ENCODE data around the gene IQSEC1.

Gene IQSEC1

DNA sequence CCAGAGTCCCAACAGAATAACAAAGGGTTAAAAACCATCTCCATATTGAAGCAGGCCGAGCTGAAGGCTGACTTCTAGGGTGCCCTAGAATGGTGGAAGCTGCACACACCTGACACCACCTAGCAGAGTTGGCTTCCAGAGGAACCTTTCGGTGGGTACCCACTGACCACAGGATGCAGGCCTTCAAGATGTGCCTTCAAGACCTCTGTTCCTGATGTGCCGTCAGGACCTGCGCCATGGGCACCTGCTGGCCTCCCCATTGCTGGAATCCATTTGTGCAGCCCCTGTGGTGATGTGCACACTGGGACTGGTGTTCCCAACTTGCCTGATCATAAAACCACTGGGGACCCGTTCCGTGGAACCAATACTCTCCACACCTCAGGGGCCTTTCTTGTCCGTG, 196.2 kb downstream of the IQSEC1 start:
- Histone ChIP-seq H3K4me1 (ENCODE audit: control insufficient read depth in 1 of 2, insufficient read depth in 2 of 2, low read length in 2 of 2) (peaks cover 0 to 6% of the 10 kb centered on the region in 2 donors), H3K4me3 (ENCODE audit: low read depth in 1 of 2, low read length in 2 of 2) (no peak overlapping the region), H3K9ac (ENCODE audit: low read depth in 1 of 2, low read length in 2 of 2) (no peak overlapping the region), H3K27ac (ENCODE audit: low read depth, low read length) (no peak overlapping the region), H3K36me3 (ENCODE audit: control insufficient read depth in 1 of 2, insufficient read depth in 2 of 2, low read length in 2 of 2) (no peaks in the 10 kb centered on the region), H3K27me3 (ENCODE audit: control insufficient read depth in 1 of 2, insufficient read depth in 2 of 2, low read length in 2 of 2) (no peaks in the 10 kb centered on the region), H3K9me3 (ENCODE audit: control insufficient read depth in 1 of 2, low read length in 2 of 2) (no peaks in the 10 kb centered on the region)

DNA sequence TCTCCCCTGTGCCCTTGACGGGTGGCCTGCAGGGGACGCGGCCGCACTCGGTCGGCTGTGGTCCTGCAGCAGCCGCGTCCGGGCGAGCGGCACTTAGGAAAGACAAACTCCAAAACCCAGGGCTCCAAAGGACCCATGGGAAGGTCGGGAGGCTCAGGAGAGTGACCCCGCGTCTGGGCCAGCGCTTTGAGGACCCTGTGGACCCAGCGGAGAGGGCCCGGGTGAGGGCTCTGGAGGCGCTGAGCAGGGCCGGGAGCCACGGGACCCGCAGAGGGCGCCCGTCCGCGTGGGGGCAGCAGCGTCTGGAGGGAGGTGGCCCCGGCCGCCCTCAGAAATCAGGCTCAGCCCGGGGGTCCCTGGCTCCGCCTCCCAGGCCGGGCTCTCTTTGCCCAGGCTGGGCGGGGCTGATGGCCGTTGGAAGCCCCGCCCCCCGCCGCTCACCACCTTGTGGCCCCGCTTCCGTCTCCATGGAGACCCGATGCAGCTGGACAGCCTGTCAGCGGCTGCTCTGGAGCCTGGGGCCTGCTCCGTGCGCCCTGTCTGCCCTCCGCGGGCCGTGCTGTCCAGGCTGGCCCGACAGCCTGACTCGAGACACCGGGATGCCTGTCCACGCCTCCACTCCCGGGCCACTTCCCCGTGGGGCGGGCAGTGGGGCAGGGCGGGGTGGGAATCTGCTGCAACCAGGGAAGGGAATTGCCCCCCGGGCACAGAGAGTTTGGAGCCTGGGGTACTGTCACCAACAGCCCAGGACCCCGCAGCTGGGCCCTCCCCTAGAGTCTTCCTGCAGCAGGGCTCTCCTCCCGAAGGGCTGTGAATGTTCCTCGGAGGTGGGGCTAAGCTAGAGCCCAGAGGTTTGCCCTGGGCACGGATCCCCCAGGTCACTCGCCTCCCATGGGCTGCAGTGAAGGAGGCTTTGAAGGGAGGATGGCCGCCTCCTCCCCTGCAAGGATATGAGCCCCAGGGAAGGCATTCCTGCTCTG, 197.1 kb downstream of the IQSEC1 start:
- H3K9ac ChIP-seq (ENCODE audit: low read depth in 1 of 2, low read length in 2 of 2), result no peak overlapping the region

DNA sequence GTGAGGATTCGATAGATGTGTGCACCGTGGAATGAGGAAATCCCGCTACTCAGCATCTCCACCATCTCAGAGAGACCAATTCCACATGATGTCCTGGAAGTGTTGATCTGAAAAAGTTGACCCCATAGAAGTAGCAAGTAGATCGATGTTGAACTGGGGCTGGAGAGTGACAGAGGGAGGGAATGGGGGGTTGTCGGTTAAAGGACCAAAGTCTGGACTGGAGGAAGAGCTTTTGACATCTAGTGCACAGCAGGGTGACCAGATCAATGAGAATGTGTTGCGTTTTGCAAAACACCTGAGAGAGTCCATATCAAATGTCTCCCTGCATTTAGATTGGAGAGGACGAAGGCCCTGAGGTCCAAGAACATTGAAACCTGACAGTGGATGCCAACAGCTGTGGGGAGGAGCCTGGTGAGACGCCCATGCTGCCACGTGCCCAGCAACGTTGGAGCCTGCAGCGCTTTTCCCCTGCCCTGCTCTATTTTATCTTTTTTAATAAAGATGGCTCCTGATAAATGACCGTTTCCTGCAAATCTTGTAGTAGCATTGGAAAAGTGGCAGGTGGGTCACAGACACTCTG, 201.7 kb downstream of the IQSEC1 start:
- peaks cover 4 to 5% of the 10 kb centered on the region in 2 donors for H3K27me3 ChIP-seq (ENCODE audit: control insufficient read depth in 1 of 2, insufficient read depth in 2 of 2, low read length in 2 of 2)
- H3K27ac ChIP-seq (ENCODE audit: low read depth, low read length), result no peak overlapping the region
- H3K4me1 ChIP-seq (ENCODE audit: control insufficient read depth in 1 of 2, insufficient read depth in 2 of 2, low read length in 2 of 2), result peaks cover 3 to 18% of the 10 kb centered on the region in 2 donors
- H3K36me3 ChIP-seq (ENCODE audit: control insufficient read depth in 1 of 2, insufficient read depth in 2 of 2, low read length in 2 of 2), result no peaks in the 10 kb centered on the region
- H3K4me3 ChIP-seq (ENCODE audit: low read depth in 1 of 2, low read length in 2 of 2), result no peak overlapping the region
- no peaks in the 10 kb centered on the region for H3K9me3 ChIP-seq (ENCODE audit: control insufficient read depth in 1 of 2, low read length in 2 of 2)
- no peak overlapping the region for H3K9ac ChIP-seq (ENCODE audit: low read depth in 1 of 2, low read length in 2 of 2)

More for the DNA sequence above, 197.1 kb downstream of the IQSEC1 start:
- Histone ChIP-seq H3K4me1 (ENCODE audit: control insufficient read depth in 1 of 2, insufficient read depth in 2 of 2, low read length in 2 of 2) (peaks cover 0 to 6% of the 10 kb centered on the region in 2 donors), H3K36me3 (ENCODE audit: control insufficient read depth in 1 of 2, insufficient read depth in 2 of 2, low read length in 2 of 2) (no peaks in the 10 kb centered on the region), H3K27ac (ENCODE audit: low read depth, low read length) (no peak overlapping the region), H3K27me3 (ENCODE audit: control insufficient read depth in 1 of 2, insufficient read depth in 2 of 2, low read length in 2 of 2) (no peaks in the 10 kb centered on the region), H3K4me3 (ENCODE audit: low read depth in 1 of 2, low read length in 2 of 2) (peak overlapping the region in 1 of 2 donors; percentile 36), H3K9me3 (ENCODE audit: control insufficient read depth in 1 of 2, low read length in 2 of 2) (no peaks in the 10 kb centered on the region)

DNA sequence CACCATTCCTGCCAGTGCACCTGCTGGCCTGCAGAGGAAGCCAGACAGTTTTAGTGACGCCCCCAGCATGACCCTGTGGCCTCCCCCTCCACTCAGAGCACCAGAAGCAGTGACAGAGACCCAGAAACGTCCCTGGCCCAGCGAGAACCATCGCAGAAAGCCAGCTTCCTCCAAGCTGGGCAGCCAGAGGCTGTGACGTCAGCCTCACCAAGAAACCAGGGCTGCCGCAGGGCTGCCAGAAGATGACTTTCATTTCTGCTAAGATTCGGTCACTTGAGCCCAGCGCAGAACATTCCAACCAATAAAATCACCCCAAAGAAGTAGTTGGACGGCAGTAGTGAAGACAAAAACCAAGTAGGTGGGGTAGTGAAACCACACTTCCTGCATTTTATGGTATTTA, 202.3 kb downstream of the IQSEC1 start:
- Histone ChIP-seq H3K27me3 (ENCODE audit: control insufficient read depth in 1 of 2, insufficient read depth in 2 of 2, low read length in 2 of 2) (peaks cover 4 to 5% of the 10 kb centered on the region in 2 donors), H3K9ac (ENCODE audit: low read depth in 1 of 2, low read length in 2 of 2) (no peak overlapping the region), H3K4me1 (ENCODE audit: control insufficient read depth in 1 of 2, insufficient read depth in 2 of 2, low read length in 2 of 2) (peaks cover 3 to 13% of the 10 kb centered on the region in 2 donors), H3K4me3 (ENCODE audit: low read depth in 1 of 2, low read length in 2 of 2) (no peak overlapping the region), H3K27ac (ENCODE audit: low read depth, low read length) (no peak overlapping the region), H3K9me3 (ENCODE audit: control insufficient read depth in 1 of 2, low read length in 2 of 2) (no peaks in the 10 kb centered on the region), H3K36me3 (ENCODE audit: control insufficient read depth in 1 of 2, insufficient read depth in 2 of 2, low read length in 2 of 2) (no peaks in the 10 kb centered on the region)

DNA sequence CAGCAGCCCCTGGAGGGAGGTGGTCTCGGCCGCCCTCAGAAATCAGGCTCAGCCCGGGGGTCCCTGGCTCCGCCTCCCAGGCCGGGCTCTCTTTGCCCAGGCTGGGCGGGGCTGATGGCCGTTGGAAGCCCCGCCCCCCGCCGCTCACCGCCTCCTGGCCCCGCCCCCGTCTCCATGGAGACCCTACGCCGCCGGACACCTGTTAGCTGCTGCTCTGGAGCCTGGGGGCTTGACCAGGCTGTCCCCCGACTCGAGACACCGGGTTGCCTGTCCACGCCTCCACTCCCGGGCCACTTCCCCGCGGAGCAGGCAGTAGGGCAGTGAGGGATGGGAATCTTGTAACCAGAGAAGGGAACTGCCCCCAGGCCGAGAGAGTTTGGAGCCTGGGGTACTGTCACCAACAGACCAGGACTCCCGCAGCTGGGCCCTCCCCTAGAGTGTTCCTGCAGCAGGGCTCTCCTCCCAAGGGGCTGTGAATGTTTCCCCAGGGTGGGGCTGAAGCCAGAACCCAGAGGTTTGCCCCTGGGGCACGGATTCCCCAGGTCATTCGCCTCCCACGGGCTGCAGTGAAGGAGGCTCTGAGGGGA, 204.1 kb downstream of the IQSEC1 start:
- Histone ChIP-seq H3K4me3 (ENCODE audit: low read depth in 1 of 2, low read length in 2 of 2) (peak overlapping the region in 1 of 2 donors; percentile 48), H3K4me1 (ENCODE audit: control insufficient read depth in 1 of 2, insufficient read depth in 2 of 2, low read length in 2 of 2) (peaks cover 3 to 13% of the 10 kb centered on the region in 2 donors), H3K36me3 (ENCODE audit: control insufficient read depth in 1 of 2, insufficient read depth in 2 of 2, low read length in 2 of 2) (no peaks in the 10 kb centered on the region), H3K27me3 (ENCODE audit: control insufficient read depth in 1 of 2, insufficient read depth in 2 of 2, low read length in 2 of 2) (peaks cover 4 to 5% of the 10 kb centered on the region in 2 donors), H3K9ac (ENCODE audit: low read depth in 1 of 2, low read length in 2 of 2) (no peak overlapping the region), H3K9me3 (ENCODE audit: control insufficient read depth in 1 of 2, low read length in 2 of 2) (peaks cover 6 to 8% of the 10 kb centered on the region in 2 donors), H3K27ac (ENCODE audit: low read depth, low read length) (no peak overlapping the region)

DNA sequence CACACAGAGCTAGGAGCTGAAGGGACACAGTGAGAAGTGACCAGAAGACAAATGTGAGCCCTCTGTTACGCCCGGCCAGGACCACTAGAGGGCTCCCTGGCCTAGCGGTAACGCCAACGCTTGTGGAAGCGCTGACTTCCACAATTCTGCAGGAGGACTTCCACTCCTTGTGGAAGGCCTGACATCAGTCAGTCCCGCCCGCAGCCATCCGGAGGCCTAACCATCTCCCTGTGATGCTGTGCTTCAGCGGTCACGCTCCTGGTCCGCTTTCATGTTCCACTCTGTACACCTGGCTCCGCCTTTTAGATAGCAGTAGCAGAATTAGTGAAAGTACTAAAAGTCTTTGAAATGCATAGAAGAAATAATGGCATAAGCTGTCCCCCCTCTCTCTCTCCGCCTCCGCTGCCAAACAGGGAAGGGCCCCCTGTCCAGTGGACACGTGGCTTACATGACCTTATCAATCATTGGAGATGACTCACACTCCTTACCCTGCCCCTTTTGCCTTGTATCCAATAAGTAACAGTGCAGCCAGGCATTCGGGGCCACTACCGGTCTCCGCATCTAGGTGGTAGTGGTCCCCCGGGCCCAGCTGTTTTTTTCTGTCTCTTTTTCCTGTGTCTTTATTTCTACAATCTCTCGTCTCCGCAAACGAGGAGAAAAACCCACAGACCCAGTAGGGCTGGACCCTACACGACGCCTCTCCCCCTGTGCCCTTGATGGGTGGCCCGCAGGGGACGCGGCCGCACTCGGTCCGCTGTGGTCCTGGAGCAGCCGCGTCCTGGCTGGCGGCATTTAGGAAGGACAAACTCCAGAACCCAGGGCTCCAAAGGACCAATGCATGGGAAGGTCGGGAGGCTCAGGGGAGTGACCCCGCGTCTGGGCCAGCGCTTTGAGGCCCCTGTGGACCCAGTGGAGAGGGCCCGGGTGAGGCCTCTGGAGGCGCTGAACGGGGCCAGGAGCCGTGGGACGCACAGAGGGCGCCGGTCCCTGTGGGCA, 204.9 kb downstream of the IQSEC1 start:
- H3K9me3 ChIP-seq (ENCODE audit: control insufficient read depth in 1 of 2, low read length in 2 of 2), result peaks cover 6 to 8% of the 10 kb centered on the region in 2 donors
- peak overlapping the region; percentile 46 to 48 for H3K4me3 ChIP-seq (ENCODE audit: low read depth in 1 of 2, low read length in 2 of 2)
- H3K36me3 ChIP-seq (ENCODE audit: control insufficient read depth in 1 of 2, insufficient read depth in 2 of 2, low read length in 2 of 2), result no peaks in the 10 kb centered on the region
- H3K27ac ChIP-seq (ENCODE audit: low read depth, low read length), result no peak overlapping the region
- H3K27me3 ChIP-seq (ENCODE audit: control insufficient read depth in 1 of 2, insufficient read depth in 2 of 2, low read length in 2 of 2), result peaks cover 4 to 5% of the 10 kb centered on the region in 2 donors
- no peak overlapping the region for H3K9ac ChIP-seq (ENCODE audit: low read depth in 1 of 2, low read length in 2 of 2)
- H3K4me1 ChIP-seq (ENCODE audit: control insufficient read depth in 1 of 2, insufficient read depth in 2 of 2, low read length in 2 of 2), result peaks cover 3 to 13% of the 10 kb centered on the region in 2 donors

DNA sequence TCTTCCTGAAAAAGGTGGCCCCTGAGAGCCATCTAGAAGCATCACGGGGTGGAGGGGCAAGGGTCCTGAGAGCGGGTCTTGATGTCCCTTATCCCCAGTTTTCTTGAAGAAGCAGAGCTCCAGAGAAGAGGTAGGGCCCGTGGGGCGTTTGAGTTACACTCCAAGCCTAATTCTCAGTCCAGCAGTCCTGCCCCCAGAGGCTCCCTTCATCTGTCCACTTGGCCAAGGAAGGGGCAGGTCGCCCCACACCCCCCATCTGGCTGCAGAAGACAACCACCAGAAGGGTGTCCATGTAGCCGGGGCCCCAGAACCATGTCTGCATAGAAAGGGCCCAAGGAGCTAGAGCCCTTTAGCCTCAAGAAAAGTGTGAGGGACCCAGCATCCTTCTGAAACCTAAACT, 206.4 kb downstream of the IQSEC1 start:
- no peaks in the 10 kb centered on the region for H3K36me3 ChIP-seq (ENCODE audit: control insufficient read depth in 1 of 2, insufficient read depth in 2 of 2, low read length in 2 of 2)
- peaks cover 4 to 5% of the 10 kb centered on the region in 2 donors for H3K27me3 ChIP-seq (ENCODE audit: control insufficient read depth in 1 of 2, insufficient read depth in 2 of 2, low read length in 2 of 2)
- no peak overlapping the region for H3K27ac ChIP-seq (ENCODE audit: low read depth, low read length)
- peaks cover 6 to 8% of the 10 kb centered on the region in 2 donors for H3K9me3 ChIP-seq (ENCODE audit: control insufficient read depth in 1 of 2, low read length in 2 of 2)
- no peak overlapping the region for H3K9ac ChIP-seq (ENCODE audit: low read depth in 1 of 2, low read length in 2 of 2)
- H3K4me1 ChIP-seq (ENCODE audit: control insufficient read depth in 1 of 2, insufficient read depth in 2 of 2, low read length in 2 of 2), result peaks cover 3 to 13% of the 10 kb centered on the region in 2 donors
- no peak overlapping the region for H3K4me3 ChIP-seq (ENCODE audit: low read depth in 1 of 2, low read length in 2 of 2)

DNA sequence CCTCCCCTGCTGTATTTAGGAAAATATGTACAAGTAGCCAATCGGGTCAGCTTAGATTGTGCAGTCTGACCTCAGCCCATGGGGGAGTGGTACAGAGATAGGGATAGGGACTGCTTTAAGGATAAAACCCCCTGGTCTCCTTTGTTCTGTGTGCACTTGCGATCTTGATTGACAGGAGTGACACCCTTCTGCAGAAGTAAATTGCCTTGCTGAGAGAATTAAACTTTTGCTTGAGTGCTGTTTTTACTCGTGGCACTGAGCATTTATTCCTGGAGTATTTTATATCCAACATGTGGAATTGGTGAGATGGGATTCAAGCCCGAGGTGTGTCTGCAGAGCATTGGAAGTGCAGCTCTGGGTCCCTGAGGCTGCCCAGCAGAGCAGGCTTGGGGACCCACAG, 208.0 kb downstream of the IQSEC1 start:
- no peaks in the 10 kb centered on the region for H3K36me3 ChIP-seq (ENCODE audit: control insufficient read depth in 1 of 2, insufficient read depth in 2 of 2, low read length in 2 of 2)
- no peak overlapping the region for H3K4me3 ChIP-seq (ENCODE audit: low read depth in 1 of 2, low read length in 2 of 2)
- peaks cover 3 to 9% of the 10 kb centered on the region in 2 donors for H3K4me1 ChIP-seq (ENCODE audit: control insufficient read depth in 1 of 2, insufficient read depth in 2 of 2, low read length in 2 of 2)
- H3K27ac ChIP-seq (ENCODE audit: low read depth, low read length), result no peak overlapping the region
- peaks cover 6 to 8% of the 10 kb centered on the region in 2 donors for H3K9me3 ChIP-seq (ENCODE audit: control insufficient read depth in 1 of 2, low read length in 2 of 2)
- H3K9ac ChIP-seq (ENCODE audit: low read depth in 1 of 2, low read length in 2 of 2), result no peak overlapping the region
- peaks cover 4 to 5% of the 10 kb centered on the region in 2 donors for H3K27me3 ChIP-seq (ENCODE audit: control insufficient read depth in 1 of 2, insufficient read depth in 2 of 2, low read length in 2 of 2)

DNA sequence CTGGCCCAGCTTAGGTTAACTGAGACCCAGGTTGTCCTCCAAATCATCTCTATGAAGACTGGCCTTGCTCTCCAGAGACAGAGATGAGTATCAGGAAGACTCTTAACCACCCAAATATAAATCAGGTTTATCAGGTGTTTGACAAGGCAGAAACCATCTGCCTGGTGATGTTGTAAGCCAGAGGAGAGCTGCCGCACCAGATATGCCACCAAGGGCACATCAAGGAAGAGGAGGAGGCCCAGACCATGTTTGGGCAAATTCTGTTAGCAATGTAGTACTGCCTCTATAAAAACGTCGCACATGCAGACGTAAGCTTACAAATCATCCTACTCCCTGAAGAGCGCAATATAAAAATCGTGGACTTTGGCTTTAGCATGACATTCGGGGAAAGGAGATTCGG, 210.8 kb downstream of the IQSEC1 start:
- no peak overlapping the region for H3K27ac ChIP-seq (ENCODE audit: low read depth, low read length)
- no peak overlapping the region for H3K4me3 ChIP-seq (ENCODE audit: low read depth in 1 of 2, low read length in 2 of 2)
- H3K36me3 ChIP-seq (ENCODE audit: control insufficient read depth in 1 of 2, insufficient read depth in 2 of 2, low read length in 2 of 2), result no peaks in the 10 kb centered on the region
- H3K9me3 ChIP-seq (ENCODE audit: control insufficient read depth in 1 of 2, low read length in 2 of 2), result peaks cover 6 to 8% of the 10 kb centered on the region in 2 donors
- H3K4me1 ChIP-seq (ENCODE audit: control insufficient read depth in 1 of 2, insufficient read depth in 2 of 2, low read length in 2 of 2), result no peaks in the 10 kb centered on the region
- no peak overlapping the region for H3K9ac ChIP-seq (ENCODE audit: low read depth in 1 of 2, low read length in 2 of 2)
- H3K27me3 ChIP-seq (ENCODE audit: control insufficient read depth in 1 of 2, insufficient read depth in 2 of 2, low read length in 2 of 2), result no peaks in the 10 kb centered on the region
